H9 (cell line): ENCODE results near the gene PTPN23. TPM values are rescaled to one million over a fixed set of nuclear protein-coding genes. Genes with fewer than 3 reads are reported as not detected.

Source experiments
- DNase-seq: peaks from one replicate; pipeline ENCODE4 v3.0.0-alpha.2; 2017
- H2AFZ ChIP-seq: one replicate; pipeline ENCODE4 v1.6.1; 2013; ENCODE audit warnings: mild to moderate bottlenecking, low read length, control low read depth, moderate library complexity
- H2AK5ac ChIP-seq: 2 replicates; pipeline ENCODE4 v1.6.1; 2013; ENCODE audit warnings: low read length, control low read depth, mixed read lengths; ENCODE audit not compliant: insufficient read length
- H2BK120ac ChIP-seq: one replicate; pipeline ENCODE4 v1.6.1; 2013; ENCODE audit warnings: low read depth, mild to moderate bottlenecking, low read length, control low read depth, inconsistent platforms; ENCODE audit not compliant: poor library complexity, severe bottlenecking
- H2BK12ac ChIP-seq: 2 replicates; pipeline ENCODE4 v1.6.1; 2013; ENCODE audit warnings: low read length, control low read depth, mixed read lengths, low read depth; ENCODE audit not compliant: insufficient read length
- H2BK15ac ChIP-seq: 2 replicates; pipeline ENCODE4 v1.6.1; 2013; ENCODE audit warnings: low read depth, low read length, control low read depth
- H2BK20ac ChIP-seq: one replicate; pipeline ENCODE4 v1.6.1; 2013; ENCODE audit warnings: low read depth, mild to moderate bottlenecking, low read length, control low read depth, inconsistent platforms; ENCODE audit not compliant: poor library complexity, severe bottlenecking
- H2BK5ac ChIP-seq: 2 replicates; pipeline ENCODE4 v1.6.1; 2013; ENCODE audit warnings: low read length, control low read depth, mixed read lengths; ENCODE audit not compliant: insufficient read length
- H3K14ac ChIP-seq: 2 replicates; pipeline ENCODE4 v1.6.1; 2013; ENCODE audit warnings: low read length, control low read depth; ENCODE audit not compliant: insufficient read depth
- H3K18ac ChIP-seq: 2 replicates; pipeline ENCODE4 v1.6.1; 2013; ENCODE audit warnings: low read depth, mild to moderate bottlenecking, mixed read lengths, low read length, control low read depth; ENCODE audit not compliant: insufficient read length
- H3K23ac ChIP-seq: 2 replicates; pipeline ENCODE4 v1.6.1; 2013; ENCODE audit warnings: low read length, control low read depth, mixed read lengths, low read depth; ENCODE audit not compliant: insufficient read length
- H3K23me2 ChIP-seq: 2 replicates; pipeline ENCODE4 v1.6.1; 2013; ENCODE audit warnings: low read depth, mild to moderate bottlenecking, mixed read lengths, low read length, control low read depth; ENCODE audit not compliant: insufficient read length, poor library complexity, severe bottlenecking
- H3K27ac ChIP-seq: 2 replicates; pipeline ENCODE4 v1.5.1; 2013; ENCODE audit warnings: low read length, control low read depth, mixed read lengths, low read depth; ENCODE audit not compliant: insufficient read length
- H3K27me3 ChIP-seq: 2 replicates; pipeline ENCODE4 v1.6.1; 2013; ENCODE audit warnings: low read length, control low read depth, inconsistent platforms; ENCODE audit not compliant: insufficient read depth
- H3K4ac ChIP-seq: 2 replicates; pipeline ENCODE4 v1.6.1; 2013; ENCODE audit warnings: low read depth, mild to moderate bottlenecking, control low read depth, inconsistent platforms, low read length, moderate library complexity
- H3K4me1 ChIP-seq: 2 replicates; pipeline ENCODE4 v1.6.1; 2013; ENCODE audit warnings: low read length, control low read depth, inconsistent platforms; ENCODE audit not compliant: insufficient read depth
- H3K4me2 ChIP-seq: 2 replicates; pipeline ENCODE4 v1.6.1; 2013; ENCODE audit warnings: low read length, control low read depth, mixed read lengths; ENCODE audit not compliant: insufficient read length, insufficient read depth
- H3K56ac ChIP-seq: 2 replicates; pipeline ENCODE4 v1.6.1; 2013; ENCODE audit warnings: low read depth, mild to moderate bottlenecking, mixed read lengths, low read length, control low read depth; ENCODE audit not compliant: insufficient read length
- H3K79me1 ChIP-seq: 2 replicates; pipeline ENCODE4 v1.6.1; 2013; ENCODE audit warnings: low read depth, mild to moderate bottlenecking, moderate library complexity, low read length, control low read depth, inconsistent platforms; ENCODE audit not compliant: insufficient read depth, poor library complexity, severe bottlenecking
- H3K79me2 ChIP-seq: 2 replicates; pipeline ENCODE4 v1.6.1; 2013; ENCODE audit warnings: low read length, control low read depth, inconsistent platforms; ENCODE audit not compliant: insufficient read depth
- H3K9ac ChIP-seq: 2 replicates; pipeline ENCODE4 v1.6.1; 2013; ENCODE audit warnings: low read length, control low read depth, mixed read lengths; ENCODE audit not compliant: insufficient read length; ENCODE audit errors: extremely low read depth
- H3K9me3 ChIP-seq: one replicate; pipeline ENCODE4 v1.6.1; 2013; ENCODE audit warnings: low read depth, low read length, inconsistent platforms; ENCODE audit not compliant: control insufficient read depth
- H3T11ph ChIP-seq: one replicate; pipeline ENCODE4 v1.6.1; 2013; ENCODE audit warnings: mild to moderate bottlenecking, low read length, control low read depth, inconsistent platforms
- H4K20me1 ChIP-seq: one replicate; pipeline ENCODE4 v1.6.1; 2013; ENCODE audit not compliant: control insufficient read depth, insufficient read length, insufficient read depth
- H4K5ac ChIP-seq: 2 replicates; pipeline ENCODE4 v1.6.1; 2013; ENCODE audit warnings: low read depth, mild to moderate bottlenecking, mixed read lengths, low read length, control low read depth; ENCODE audit not compliant: insufficient read length
- H4K8ac ChIP-seq: replicated peaks from 2 replicates; pipeline ENCODE4 v1.6.1; 2013; ENCODE audit warnings: low read length, control low read depth, mixed read lengths, low read depth; ENCODE audit not compliant: insufficient read length
- H4K91ac ChIP-seq: 2 replicates; pipeline ENCODE4 v1.6.1; 2013; ENCODE audit warnings: low read depth, mild to moderate bottlenecking, moderate library complexity, mixed read lengths, low read length, control low read depth; ENCODE audit not compliant: insufficient read length
- H3K27ac Mint-ChIP-seq, 3 experiments: 2 replicates in 2 of 3; 3 replicates in 1 of 3; pipeline ENCODE4 v1.8.0; 2020 to 2021; ENCODE audit warnings: mixed read lengths in 3 of 3, mild to moderate bottlenecking in 1 of 3, moderate library complexity in 1 of 3
- H3K27me3 Mint-ChIP-seq: 2 replicates; pipeline ENCODE4 v1.8.0; 2021; ENCODE audit warnings: low read depth, mild to moderate bottlenecking, moderate library complexity, mixed read lengths
- H3K36me3 Mint-ChIP-seq, 3 experiments: 2 replicates in 2 of 3; 3 replicates in 1 of 3; pipeline ENCODE4 v1.8.0; 2020 to 2021; ENCODE audit warnings: low read depth in 3 of 3, mixed read lengths in 3 of 3; ENCODE audit not compliant: insufficient read depth in 1 of 3
- H3K4me1 Mint-ChIP-seq, 2 experiments: 2 replicates each; pipeline ENCODE4 v1.8.0; 2020; ENCODE audit warnings: mixed read lengths in 2 of 2
- H3K4me3 Mint-ChIP-seq, 2 experiments: 2 replicates in 1 of 2; 3 replicates in 1 of 2; pipeline ENCODE4 v1.8.0; 2020 to 2021; ENCODE audit warnings: mild to moderate bottlenecking in 2 of 2, mixed read lengths in 2 of 2, moderate library complexity in 1 of 2
- H3K9me3 Mint-ChIP-seq, 2 experiments: 2 replicates in 1 of 2; 3 replicates in 1 of 2; pipeline ENCODE4 v1.8.0; 2020; ENCODE audit warnings: mild to moderate bottlenecking in 2 of 2, mixed read lengths in 2 of 2, moderate library complexity in 1 of 2
- CTCF ChIP-seq: fragments of 200-600 bp; sonication (generic); conservative IDR thresholded peaks from 3 replicates; pipeline ENCODE4 v1.8.0; 2021; ENCODE audit warnings: antibody characterized with exemption, mild to moderate bottlenecking
- WGBS: extraction: QIAGEN DNeasy Blood & Tissue Kit; methylation state at CpG from one replicate; pipeline ENCODE4 v1.1.7; 2013; ENCODE audit warnings: missing lambda C conversion rate, low lambda C conversion rate, mixed read lengths; ENCODE audit not compliant: insufficient read length; ENCODE audit errors: extremely low coverage; 5-methylcytosine and 5-hydroxymethylcytosine counted together
- total RNA-seq: library from RNA; stranded (reverse); gene quantifications from 2 replicates; pipeline ENCODE4 v1.2.1, GENCODE V29; 2021

Gene PTPN23
- total RNA-seq, 1 experiment from 2014 or later, result 42.2 TPM

- peaks cover 0 to 9% of the 10 kb centered on the region in 2 experiments; a peak in 4 of 5 replicates for H3K9me3 Mint-ChIP-seq
- Histone ChIP-seq H3K23ac (no peak overlapping the region), H4K91ac (no peak overlapping the region), H3T11ph (no peak overlapping the region), H4K5ac (no peak overlapping the region), H2BK5ac (no peak overlapping the region), H2AK5ac (no peak overlapping the region), H2AFZ (no peak overlapping the region), H2BK120ac (no peak overlapping the region), H3K4me1 (no peaks in the 10 kb centered on the region), H2BK15ac (no peak overlapping the region), H3K4ac (no peak overlapping the region), H2BK20ac (no peak overlapping the region), H3K27me3 (no peaks in the 10 kb centered on the region), H3K79me1 (no peaks in the 10 kb centered on the region), H3K79me2 (no peaks in the 10 kb centered on the region), H3K56ac (no peak overlapping the region), H3K14ac (no peak overlapping the region), H3K9me3 (no peaks in the 10 kb centered on the region), H3K18ac (no peak overlapping the region), H3K4me2 (no peak overlapping the region), H4K20me1 (no peaks in the 10 kb centered on the region), H3K27ac (no peak overlapping the region), H3K9ac (no peak overlapping the region), H2BK12ac (no peak overlapping the region), H4K8ac (no peak overlapping the region), H3K23me2 (no peaks in the 10 kb centered on the region)
- H3K36me3 Mint-ChIP-seq, result peaks cover 32 to 62% (median 56%) of the 10 kb centered on the region in 3 experiments
- H3K4me1 Mint-ChIP-seq, result peaks cover 6 to 12% of the 10 kb centered on the region in 2 experiments
- no peak for DNase-seq
- H3K27ac Mint-ChIP-seq, result no peak overlapping the region
- H3K4me3 Mint-ChIP-seq, result no peak overlapping the region
- no peaks in the 10 kb centered on the region; the same call in 1 of the 2 replicates for H3K27me3 Mint-ChIP-seq
- no peak for TF ChIP-seq CTCF
- WGBS, result no CpG with 5 or more reads among the region's 3 CpGs
Observed at GRCh38 chr3:47414161-47414564, 33.3 kb downstream of the PTPN23 start.
